GM18870 (cell line): Measurements from ENCODE around the gene SCARB1.

Experiments
- ATAC-seq: cut with Tn5 transposase; IDR thresholded peaks from one replicate; pipeline ENCODE4 v1.9.1; 2021; ENCODE audit warnings: moderate library complexity; ENCODE audit not compliant: unreplicated experiment

The SCARB1 gene

GRCh38 chr12:124736115-124737039 lies 127.3 kb downstream of the SCARB1 start:
- no peak for ATAC-seq

GRCh38 chr12:124734224-124734788 lies 129.4 kb downstream of the SCARB1 start:
- no peak for ATAC-seq

- ATAC-seq: no peak
Observed at GRCh38 chr12:124733086-124733485, 130.6 kb downstream of the SCARB1 start.

- no peak for ATAC-seq
Observed at GRCh38 chr12:124732275-124733075, 131.2 kb downstream of the SCARB1 start.

GRCh38 chr12:124731869-124732268 lies 131.8 kb downstream of the SCARB1 start:
- ATAC-seq: no peak

DNA sequence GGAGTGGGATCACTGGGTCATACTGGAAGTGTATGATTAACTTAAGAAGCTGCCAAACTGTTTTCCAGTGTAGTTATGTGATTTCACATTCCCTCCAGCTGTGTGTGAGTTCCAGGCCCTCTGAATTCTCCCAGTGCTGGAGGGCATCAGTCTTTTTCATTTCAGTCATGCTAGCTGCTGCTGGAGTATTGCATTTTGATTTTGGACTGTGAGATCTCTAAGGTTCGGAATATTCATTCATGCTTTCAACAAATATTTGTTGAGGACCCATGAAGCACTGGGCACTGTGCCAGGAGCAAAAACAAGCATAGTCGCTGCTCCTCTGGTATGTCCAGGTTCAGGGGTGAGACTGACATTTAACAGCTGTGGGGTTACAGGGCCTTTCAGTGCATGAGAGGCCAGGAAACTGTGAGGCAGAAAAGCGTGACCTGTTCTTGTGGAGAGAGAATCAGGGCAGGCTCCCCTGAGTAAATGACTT lies 133.2 kb downstream of the SCARB1 start:
- no peak for ATAC-seq

- no peak for ATAC-seq
Observed at GRCh38 chr12:124727922-124728321, 135.7 kb downstream of the SCARB1 start.

DNA sequence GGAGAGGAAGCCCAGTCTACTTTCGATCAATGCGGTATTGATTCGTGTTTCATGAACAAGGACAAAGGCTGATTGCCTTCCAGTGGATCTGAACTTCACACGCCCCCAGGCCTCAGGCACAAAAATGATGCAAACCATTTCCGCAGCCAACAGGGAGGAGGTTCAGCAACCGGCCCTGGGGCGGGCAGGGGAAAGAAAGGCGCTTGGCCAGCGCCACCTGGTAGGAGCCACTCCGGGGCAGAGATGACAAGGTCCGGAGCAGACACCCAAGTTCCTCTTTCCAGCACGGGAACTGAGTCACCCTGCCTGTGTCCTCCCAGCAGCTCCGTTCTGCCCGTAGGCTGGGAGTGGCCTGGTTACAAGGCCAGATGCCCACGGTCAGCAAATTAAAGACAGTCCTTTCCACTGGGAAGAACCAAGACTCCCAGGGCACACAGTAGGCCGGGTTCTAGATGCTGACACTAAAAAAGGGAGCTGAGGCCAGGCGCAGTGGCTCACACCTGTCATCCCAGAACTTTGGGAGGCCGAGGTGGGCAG lies 136.3 kb downstream of the SCARB1 start:
- ATAC-seq: no peak
